Stimulated activated CD4-positive, alpha-beta T cell treated with anti-CD3 and anti-CD28 coated beads, TNF-alpha, amount 100 ng/mL, for 4 hours (primary cell): ENCODE data around the gene DNAH14.
"Not testable (repeated sequence)": the region's sequence is repeated elsewhere in the genome, so short reads cannot be mapped to it uniquely, and the experiment has no call there.

ENCODE experiments used
- DNase-seq, 3 experiments: peaks; one replicate each; pipeline ENCODE4 v3.0.0-alpha.2; 2020; ENCODE audit warnings: low read depth in 3 of 3

Gene DNAH14

GRCh38 chr1:225347123-225347683 lies 417.7 kb downstream of the DNAH14 start:
- no peak for DNase-seq

GRCh38 chr1:225348400-225348799 lies 418.9 kb downstream of the DNAH14 start:
- DNase-seq, result no peak

GRCh38 chr1:225349826-225350225 lies 420.4 kb downstream of the DNAH14 start:
- no peak for DNase-seq

- no peak for DNase-seq
These were observed 421.4 kb downstream of the DNAH14 start for GRCh38 chr1:225350872-225351271.

- DNase-seq, result no peak
These were observed 425.4 kb downstream of the DNAH14 start for GRCh38 chr1:225354906-225355305.

- no peak for DNase-seq
These were observed 426.4 kb downstream of the DNAH14 start for GRCh38 chr1:225355863-225356262.

- DNase-seq, result no peak
These were observed 430.6 kb downstream of the DNAH14 start for GRCh38 chr1:225360119-225360518.

- DNase-seq, result no peak
These were observed 431.7 kb downstream of the DNAH14 start for GRCh38 chr1:225361176-225361575.

GRCh38 chr1:225362805-225363204 lies 433.3 kb downstream of the DNAH14 start:
- no peak for DNase-seq

- no peak for DNase-seq
These were observed 435.0 kb downstream of the DNAH14 start for GRCh38 chr1:225364439-225364838.

GRCh38 chr1:225366018-225366417 lies 436.5 kb downstream of the DNAH14 start:
- DNase-seq, result no peak

- no peak for DNase-seq
These were observed 437.1 kb downstream of the DNAH14 start for GRCh38 chr1:225366552-225366951.

GRCh38 chr1:225368036-225368552 lies 438.6 kb downstream of the DNAH14 start:
- no peak for DNase-seq

GRCh38 chr1:225371366-225372010 lies 442.0 kb downstream of the DNAH14 start:
- no peak for DNase-seq

- no peak for DNase-seq
These were observed 443.7 kb downstream of the DNAH14 start for GRCh38 chr1:225373155-225373554.

GRCh38 chr1:225374996-225375395 lies 445.5 kb downstream of the DNAH14 start:
- DNase-seq, result no peak

GRCh38 chr1:225378880-225379279 lies 449.4 kb downstream of the DNAH14 start:
- no peak for DNase-seq

GRCh38 chr1:225380691-225381090 lies 451.2 kb downstream of the DNAH14 start:
- no peak for DNase-seq

GRCh38 chr1:225386860-225387259 lies 457.4 kb downstream of the DNAH14 start:
- not testable (repeated sequence) for DNase-seq

- DNase-seq, result no peak
These were observed 458.9 kb downstream of the DNAH14 start for GRCh38 chr1:225388372-225388771.

- DNase-seq, result no peak
These were observed 460.4 kb downstream of the DNAH14 start for GRCh38 chr1:225389843-225390242.

GRCh38 chr1:225396357-225396756 lies 466.9 kb downstream of the DNAH14 start:
- no peak for DNase-seq

- DNase-seq, result no peak
These were observed 471.5 kb downstream of the DNAH14 start for GRCh38 chr1:225400968-225401367.
